ENCODE results near the gene FREM3. TPM values are rescaled to one million over a fixed set of nuclear protein-coding genes. Genes with fewer than 3 reads are reported as not detected.
"Not testable (repeated sequence)": the region's sequence is repeated elsewhere in the genome, so short reads cannot be mapped to it uniquely, and the experiment has no call there.

Gene FREM3
- total RNA-seq, 1 donor from 2014 or later = under 0.01 TPM

DNA sequence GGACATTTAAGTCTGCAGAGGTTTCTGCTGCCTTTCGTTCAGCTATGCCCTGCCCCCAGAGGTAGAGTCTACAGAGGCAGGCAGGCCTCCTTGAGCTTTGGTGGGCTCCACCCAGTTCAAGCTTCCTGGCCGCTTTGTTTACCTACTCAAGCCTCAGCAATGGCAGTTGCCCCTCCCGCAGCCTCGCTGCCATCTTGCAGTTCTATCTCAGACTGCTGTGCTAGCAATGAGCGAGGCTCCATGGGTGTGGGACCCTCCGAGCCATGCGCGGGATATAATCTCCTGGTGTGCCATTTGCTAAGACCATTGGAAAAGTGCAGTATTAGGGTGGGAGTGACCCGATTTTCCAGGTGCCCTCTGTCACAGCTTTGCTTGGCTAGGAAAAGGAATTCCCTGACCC, 26.8 kb downstream of the FREM3 start:
- not testable (repeated sequence) for H3K36me3 ChIP-seq (ENCODE audit: control insufficient read depth in 3 of 3, insufficient read depth in 3 of 3, low read length in 3 of 3)

DNA sequence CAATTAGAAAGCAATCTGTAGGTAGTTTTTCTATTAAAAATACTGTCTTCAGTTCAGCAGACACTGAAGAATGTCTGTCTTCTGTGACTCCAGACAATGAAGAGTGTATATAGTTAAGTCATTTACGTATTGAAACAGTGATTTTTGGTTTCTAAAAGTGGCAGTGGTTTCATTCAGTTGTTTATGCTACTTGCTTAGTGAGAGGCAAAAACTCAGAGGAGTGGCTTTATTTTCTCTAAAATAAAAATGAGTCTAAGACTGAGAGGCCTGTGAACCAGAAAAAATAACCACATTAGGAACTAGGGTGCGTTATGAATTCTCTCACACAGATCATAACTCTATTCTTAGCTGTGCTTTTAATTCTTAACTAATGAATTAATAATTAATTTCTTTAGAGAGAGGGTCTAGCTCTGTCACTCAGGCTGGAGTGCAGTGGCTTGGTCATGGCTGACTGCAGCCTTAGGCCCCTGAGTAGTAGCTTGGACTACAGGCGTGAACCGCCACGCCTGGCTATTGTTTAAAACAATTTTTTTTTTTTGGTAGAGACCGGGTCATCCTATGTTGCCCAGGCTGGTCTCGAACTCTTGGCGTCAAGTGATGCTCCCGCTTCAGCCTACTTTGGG, 31.4 kb downstream of the FREM3 start:
- Histone ChIP-seq H3K4me3 (ENCODE audit: low read length in 3 of 3) (no peak overlapping the region), H3K27me3 (ENCODE audit: control insufficient read depth in 3 of 3, insufficient read depth in 3 of 3, low read length in 3 of 3) (no peaks in the 10 kb centered on the region), H3K36me3 (ENCODE audit: control insufficient read depth in 3 of 3, insufficient read depth in 3 of 3, low read length in 3 of 3) (no peaks in the 10 kb centered on the region), H3K9me3 (ENCODE audit: control insufficient read depth in 3 of 3, low read length in 3 of 3) (no peaks in the 10 kb centered on the region), H3K27ac (ENCODE audit: low read depth, low read length) (no peak overlapping the region), H3K9ac (ENCODE audit: low read depth in 1 of 3, low read length in 3 of 3) (no peak overlapping the region), H3K4me1 (ENCODE audit: control insufficient read depth in 3 of 3, insufficient read depth in 3 of 3, low read length in 3 of 3) (peaks cover 0 to 5% (median 0%) of the 10 kb centered on the region in 3 donors)

More for the DNA sequence above, 26.8 kb downstream of the FREM3 start:
- not testable (repeated sequence) for H3K9ac ChIP-seq (ENCODE audit: low read depth in 1 of 3, low read length in 3 of 3); H3K27me3 ChIP-seq (ENCODE audit: control insufficient read depth in 3 of 3, insufficient read depth in 3 of 3, low read length in 3 of 3); H3K27ac ChIP-seq (ENCODE audit: low read depth, low read length); H3K9me3 ChIP-seq (ENCODE audit: control insufficient read depth in 3 of 3, low read length in 3 of 3); H3K4me1 ChIP-seq (ENCODE audit: control insufficient read depth in 3 of 3, insufficient read depth in 3 of 3, low read length in 3 of 3); H3K4me3 ChIP-seq (ENCODE audit: low read length in 3 of 3)

DNA sequence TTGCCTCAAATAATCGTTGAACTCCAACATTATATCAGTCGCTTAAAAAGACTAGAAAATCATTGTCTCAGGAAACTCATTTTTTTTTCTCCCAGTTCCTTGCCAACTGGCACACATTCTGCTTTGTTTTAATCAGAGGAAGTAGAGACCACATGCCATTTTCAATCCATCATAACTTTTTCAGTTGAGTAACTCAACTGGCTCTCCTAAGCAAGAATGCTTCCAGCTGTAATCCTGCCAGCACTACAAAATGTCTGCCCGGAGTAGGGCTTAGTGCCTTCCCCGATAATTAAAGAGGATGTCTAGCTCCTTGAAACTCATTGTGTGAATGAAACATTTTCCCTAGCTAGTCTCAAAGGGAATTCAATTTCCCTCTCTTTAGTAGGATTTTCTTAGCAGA, 33.0 kb downstream of the FREM3 start:
- no peaks in the 10 kb centered on the region for H3K36me3 ChIP-seq (ENCODE audit: control insufficient read depth in 3 of 3, insufficient read depth in 3 of 3, low read length in 3 of 3)
- no peaks in the 10 kb centered on the region for H3K9me3 ChIP-seq (ENCODE audit: control insufficient read depth in 3 of 3, low read length in 3 of 3)
- peak overlapping the region in 1 of 3 donors; percentile 30 for H3K4me3 ChIP-seq (ENCODE audit: low read length in 3 of 3)
- H3K4me1 ChIP-seq (ENCODE audit: control insufficient read depth in 3 of 3, insufficient read depth in 3 of 3, low read length in 3 of 3) = peaks cover 0 to 5% (median 0%) of the 10 kb centered on the region in 3 donors
- no peaks in the 10 kb centered on the region for H3K27me3 ChIP-seq (ENCODE audit: control insufficient read depth in 3 of 3, insufficient read depth in 3 of 3, low read length in 3 of 3)
- H3K9ac ChIP-seq (ENCODE audit: low read depth in 1 of 3, low read length in 3 of 3) = peak overlapping the region in 1 of 3 donors; percentile 33
- H3K27ac ChIP-seq (ENCODE audit: low read depth, low read length) = no peak overlapping the region

DNA sequence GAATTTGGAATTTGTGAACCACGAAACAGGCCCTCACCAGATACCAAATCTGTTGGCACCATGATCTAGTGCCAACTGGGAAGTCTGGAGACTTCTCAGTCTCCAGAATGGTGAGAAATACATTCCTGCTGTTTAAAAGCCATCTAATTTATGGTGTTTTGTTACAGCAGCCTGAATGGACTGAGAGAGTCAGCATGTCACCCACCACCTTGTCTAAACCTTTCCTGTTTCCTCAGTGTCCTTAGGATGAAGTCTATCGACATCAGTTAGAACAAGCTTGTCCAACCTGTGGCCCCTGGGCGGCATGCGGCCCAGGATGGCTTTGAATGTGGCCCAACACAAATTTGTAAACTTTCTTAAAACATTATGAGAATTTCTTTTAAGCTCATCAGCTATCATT, 42.1 kb downstream of the FREM3 start:
- H3K9ac ChIP-seq (ENCODE audit: low read depth in 1 of 3, low read length in 3 of 3) = no peak overlapping the region
- H3K4me1 ChIP-seq (ENCODE audit: control insufficient read depth in 3 of 3, insufficient read depth in 3 of 3, low read length in 3 of 3) = no peaks in the 10 kb centered on the region
- no peak overlapping the region for H3K27ac ChIP-seq (ENCODE audit: low read depth, low read length)
- no peaks in the 10 kb centered on the region for H3K36me3 ChIP-seq (ENCODE audit: control insufficient read depth in 3 of 3, insufficient read depth in 3 of 3, low read length in 3 of 3)
- H3K9me3 ChIP-seq (ENCODE audit: control insufficient read depth in 3 of 3, low read length in 3 of 3) = no peaks in the 10 kb centered on the region
- no peak overlapping the region for H3K4me3 ChIP-seq (ENCODE audit: low read length in 3 of 3)
- H3K27me3 ChIP-seq (ENCODE audit: control insufficient read depth in 3 of 3, insufficient read depth in 3 of 3, low read length in 3 of 3) = no peaks in the 10 kb centered on the region

DNA sequence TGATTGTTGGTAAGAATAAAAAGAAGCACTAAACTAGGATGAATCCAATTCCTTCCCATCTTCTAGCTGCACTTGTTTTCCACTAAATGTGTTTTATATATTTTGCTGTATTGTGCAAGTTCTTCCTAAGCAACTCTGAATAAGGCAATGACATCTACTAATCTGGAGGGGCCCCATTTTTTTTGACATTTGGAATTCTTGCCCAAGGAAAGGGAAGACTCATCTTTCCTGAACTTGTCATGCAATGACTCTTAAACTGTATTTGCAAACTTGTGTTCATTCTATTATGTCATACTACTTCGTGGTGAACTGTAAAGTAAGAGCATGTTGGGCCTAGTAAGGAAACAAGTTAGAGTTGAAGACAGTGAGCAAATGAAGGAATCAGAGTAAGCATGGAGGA, 45.9 kb downstream of the FREM3 start:
- Histone ChIP-seq H3K9ac (ENCODE audit: low read depth in 1 of 3, low read length in 3 of 3) (no peak overlapping the region), H3K4me1 (ENCODE audit: control insufficient read depth in 3 of 3, insufficient read depth in 3 of 3, low read length in 3 of 3) (no peaks in the 10 kb centered on the region), H3K36me3 (ENCODE audit: control insufficient read depth in 3 of 3, insufficient read depth in 3 of 3, low read length in 3 of 3) (no peaks in the 10 kb centered on the region), H3K9me3 (ENCODE audit: control insufficient read depth in 3 of 3, low read length in 3 of 3) (no peaks in the 10 kb centered on the region), H3K4me3 (ENCODE audit: low read length in 3 of 3) (no peak overlapping the region), H3K27me3 (ENCODE audit: control insufficient read depth in 3 of 3, insufficient read depth in 3 of 3, low read length in 3 of 3) (no peaks in the 10 kb centered on the region), H3K27ac (ENCODE audit: low read depth, low read length) (no peak overlapping the region)

DNA sequence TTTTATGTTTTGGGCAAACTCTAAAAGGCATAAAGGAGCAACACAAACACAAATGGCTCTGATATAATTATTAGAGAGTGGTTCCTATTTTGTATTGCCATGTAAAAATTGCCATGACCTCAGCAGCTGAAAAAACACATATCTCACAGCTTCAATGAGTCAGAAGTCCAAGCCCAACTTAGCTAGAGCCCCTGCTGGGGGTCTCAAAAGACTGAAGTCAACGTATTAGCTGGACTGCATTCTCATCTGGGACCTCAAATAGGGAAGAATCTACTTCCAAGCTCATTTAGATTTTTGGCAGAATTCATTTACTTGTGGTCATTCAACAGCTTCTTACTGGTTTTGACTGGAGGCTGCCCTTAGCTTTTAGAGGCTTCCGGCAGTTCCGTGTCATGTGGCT, 47.4 kb downstream of the FREM3 start:
- H3K4me3 ChIP-seq (ENCODE audit: low read length in 3 of 3) = no peak overlapping the region
- no peaks in the 10 kb centered on the region for H3K4me1 ChIP-seq (ENCODE audit: control insufficient read depth in 3 of 3, insufficient read depth in 3 of 3, low read length in 3 of 3)
- no peaks in the 10 kb centered on the region for H3K9me3 ChIP-seq (ENCODE audit: control insufficient read depth in 3 of 3, low read length in 3 of 3)
- H3K36me3 ChIP-seq (ENCODE audit: control insufficient read depth in 3 of 3, insufficient read depth in 3 of 3, low read length in 3 of 3) = no peaks in the 10 kb centered on the region
- H3K9ac ChIP-seq (ENCODE audit: low read depth in 1 of 3, low read length in 3 of 3) = no peak overlapping the region
- no peak overlapping the region for H3K27ac ChIP-seq (ENCODE audit: low read depth, low read length)
- H3K27me3 ChIP-seq (ENCODE audit: control insufficient read depth in 3 of 3, insufficient read depth in 3 of 3, low read length in 3 of 3) = no peaks in the 10 kb centered on the region

DNA sequence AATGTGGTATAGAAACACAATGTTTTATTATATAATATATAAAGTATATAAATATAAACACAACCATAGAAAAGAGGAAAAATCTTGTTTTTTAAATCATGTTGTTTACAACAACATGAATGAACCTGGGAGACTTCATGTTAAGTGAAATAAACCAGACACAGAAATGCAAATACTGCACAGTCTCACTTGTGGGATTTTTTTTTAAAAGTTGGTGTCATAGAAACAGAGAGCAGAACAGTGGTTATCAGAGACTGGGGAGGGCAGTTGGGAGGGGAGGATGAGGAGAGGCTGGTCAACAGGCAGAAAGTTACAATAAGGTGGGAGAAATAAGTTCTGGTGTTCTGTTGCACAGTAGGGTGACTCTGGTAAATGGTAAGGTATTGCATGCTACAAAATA, 57.1 kb downstream of the FREM3 start:
- H3K27ac ChIP-seq (ENCODE audit: low read depth, low read length) = no peak overlapping the region
- H3K9me3 ChIP-seq (ENCODE audit: control insufficient read depth in 3 of 3, low read length in 3 of 3) = no peaks in the 10 kb centered on the region
- H3K4me1 ChIP-seq (ENCODE audit: control insufficient read depth in 3 of 3, insufficient read depth in 3 of 3, low read length in 3 of 3) = no peaks in the 10 kb centered on the region
- H3K36me3 ChIP-seq (ENCODE audit: control insufficient read depth in 3 of 3, insufficient read depth in 3 of 3, low read length in 3 of 3) = no peaks in the 10 kb centered on the region
- H3K9ac ChIP-seq (ENCODE audit: low read depth in 1 of 3, low read length in 3 of 3) = no peak overlapping the region
- H3K4me3 ChIP-seq (ENCODE audit: low read length in 3 of 3) = no peak overlapping the region
- no peaks in the 10 kb centered on the region for H3K27me3 ChIP-seq (ENCODE audit: control insufficient read depth in 3 of 3, insufficient read depth in 3 of 3, low read length in 3 of 3)

DNA sequence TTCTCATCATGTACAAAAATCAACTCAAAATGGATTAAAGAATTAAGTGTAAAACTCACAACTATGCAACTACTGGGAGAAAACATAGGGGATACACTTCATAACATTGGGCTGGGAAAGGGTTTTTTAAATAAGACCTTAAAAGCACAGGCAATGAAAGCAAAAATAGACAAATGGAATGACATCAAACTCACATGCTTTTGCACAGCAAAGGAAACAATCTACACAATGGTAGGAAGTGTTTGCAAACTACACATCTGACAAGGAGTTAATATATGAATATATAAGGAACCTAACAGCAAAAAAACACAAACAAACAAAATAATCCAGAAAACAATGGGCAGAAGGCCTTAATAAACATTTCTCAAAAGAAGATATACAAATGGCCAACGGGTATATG, 57.9 kb downstream of the FREM3 start:
- no peak overlapping the region for H3K4me3 ChIP-seq (ENCODE audit: low read length in 3 of 3)
- H3K27ac ChIP-seq (ENCODE audit: low read depth, low read length) = no peak overlapping the region
- H3K36me3 ChIP-seq (ENCODE audit: control insufficient read depth in 3 of 3, insufficient read depth in 3 of 3, low read length in 3 of 3) = no peaks in the 10 kb centered on the region
- H3K27me3 ChIP-seq (ENCODE audit: control insufficient read depth in 3 of 3, insufficient read depth in 3 of 3, low read length in 3 of 3) = no peaks in the 10 kb centered on the region
- no peaks in the 10 kb centered on the region for H3K9me3 ChIP-seq (ENCODE audit: control insufficient read depth in 3 of 3, low read length in 3 of 3)
- H3K9ac ChIP-seq (ENCODE audit: low read depth in 1 of 3, low read length in 3 of 3) = no peak overlapping the region
- H3K4me1 ChIP-seq (ENCODE audit: control insufficient read depth in 3 of 3, insufficient read depth in 3 of 3, low read length in 3 of 3) = no peaks in the 10 kb centered on the region

DNA sequence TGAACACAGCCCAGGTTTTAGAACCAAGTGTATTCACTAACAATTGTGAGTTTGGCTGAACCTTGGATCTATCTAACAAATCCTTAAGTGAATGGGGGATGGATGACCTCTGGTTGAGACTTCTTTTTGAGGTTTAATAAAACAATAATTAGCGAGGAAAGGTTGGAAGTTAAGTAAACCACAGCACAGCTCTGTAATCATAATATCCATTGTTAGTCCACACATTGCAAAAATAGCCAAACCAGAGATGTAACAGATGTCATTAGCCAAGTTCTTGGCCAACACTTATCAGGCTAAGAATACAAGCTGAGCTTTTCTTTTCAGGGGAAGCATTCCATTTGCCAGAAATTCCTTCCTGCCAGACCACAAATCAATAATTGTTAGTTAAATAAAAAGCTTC, 59.1 kb downstream of the FREM3 start:
- H3K4me1 ChIP-seq (ENCODE audit: control insufficient read depth in 3 of 3, insufficient read depth in 3 of 3, low read length in 3 of 3) = no peaks in the 10 kb centered on the region
- H3K27me3 ChIP-seq (ENCODE audit: control insufficient read depth in 3 of 3, insufficient read depth in 3 of 3, low read length in 3 of 3) = no peaks in the 10 kb centered on the region
- no peaks in the 10 kb centered on the region for H3K9me3 ChIP-seq (ENCODE audit: control insufficient read depth in 3 of 3, low read length in 3 of 3)
- H3K36me3 ChIP-seq (ENCODE audit: control insufficient read depth in 3 of 3, insufficient read depth in 3 of 3, low read length in 3 of 3) = no peaks in the 10 kb centered on the region
- H3K4me3 ChIP-seq (ENCODE audit: low read length in 3 of 3) = no peak overlapping the region
- no peak overlapping the region for H3K9ac ChIP-seq (ENCODE audit: low read depth in 1 of 3, low read length in 3 of 3)
- H3K27ac ChIP-seq (ENCODE audit: low read depth, low read length) = no peak overlapping the region

DNA sequence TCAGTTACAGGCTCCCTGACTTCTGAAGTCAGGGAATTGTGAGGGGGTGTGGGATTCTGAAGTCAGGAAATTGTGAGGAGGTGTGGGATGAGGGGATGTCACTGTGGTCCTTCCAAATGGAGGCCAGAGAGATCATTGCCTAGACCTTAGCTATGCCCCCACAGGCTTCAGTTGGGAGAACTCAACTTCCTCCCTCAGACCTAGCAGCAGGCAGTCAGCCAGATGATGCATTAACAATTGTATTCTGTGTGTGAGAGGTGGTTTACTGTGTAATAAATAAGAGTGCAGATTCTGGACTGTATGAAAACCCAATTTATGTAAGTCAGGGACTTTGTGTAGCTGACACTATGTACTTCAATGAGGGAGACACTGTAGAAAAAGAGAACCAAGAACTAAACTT, 65.7 kb downstream of the FREM3 start:
- no peaks in the 10 kb centered on the region for H3K36me3 ChIP-seq (ENCODE audit: control insufficient read depth in 3 of 3, insufficient read depth in 3 of 3, low read length in 3 of 3)
- no peaks in the 10 kb centered on the region for H3K27me3 ChIP-seq (ENCODE audit: control insufficient read depth in 3 of 3, insufficient read depth in 3 of 3, low read length in 3 of 3)
- no peak overlapping the region for H3K9ac ChIP-seq (ENCODE audit: low read depth in 1 of 3, low read length in 3 of 3)
- H3K4me3 ChIP-seq (ENCODE audit: low read length in 3 of 3) = no peak overlapping the region
- no peaks in the 10 kb centered on the region for H3K4me1 ChIP-seq (ENCODE audit: control insufficient read depth in 3 of 3, insufficient read depth in 3 of 3, low read length in 3 of 3)
- H3K27ac ChIP-seq (ENCODE audit: low read depth, low read length) = no peak overlapping the region
- H3K9me3 ChIP-seq (ENCODE audit: control insufficient read depth in 3 of 3, low read length in 3 of 3) = no peaks in the 10 kb centered on the region

DNA sequence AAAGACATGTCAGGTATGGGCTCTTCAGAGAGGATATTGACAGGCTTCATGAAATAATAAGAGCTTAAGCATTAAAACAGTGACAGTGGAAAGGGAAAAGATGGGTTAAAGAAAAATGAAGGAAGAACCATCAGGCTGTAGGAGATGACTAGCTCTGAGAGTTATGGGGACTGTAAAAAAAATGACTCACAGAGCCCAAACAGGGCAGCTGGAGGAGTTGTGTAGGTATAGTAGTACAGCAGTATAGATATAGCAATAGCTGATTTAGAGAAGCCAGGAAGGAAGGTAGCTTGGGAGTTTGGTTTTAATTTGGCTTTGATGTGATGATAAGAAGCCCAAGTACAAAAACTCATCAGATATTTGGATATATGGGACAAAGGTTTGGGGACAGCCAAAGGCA, 66.6 kb downstream of the FREM3 start:
- Histone ChIP-seq H3K4me3 (ENCODE audit: low read length in 3 of 3) (no peak overlapping the region), H3K4me1 (ENCODE audit: control insufficient read depth in 3 of 3, insufficient read depth in 3 of 3, low read length in 3 of 3) (no peaks in the 10 kb centered on the region)

More for the DNA sequence above, 66.6 kb downstream of the FREM3 start:
- Histone ChIP-seq H3K27me3 (ENCODE audit: control insufficient read depth in 3 of 3, insufficient read depth in 3 of 3, low read length in 3 of 3) (no peaks in the 10 kb centered on the region), H3K36me3 (ENCODE audit: control insufficient read depth in 3 of 3, insufficient read depth in 3 of 3, low read length in 3 of 3) (no peaks in the 10 kb centered on the region), H3K9ac (ENCODE audit: low read depth in 1 of 3, low read length in 3 of 3) (no peak overlapping the region), H3K9me3 (ENCODE audit: control insufficient read depth in 3 of 3, low read length in 3 of 3) (no peaks in the 10 kb centered on the region), H3K27ac (ENCODE audit: low read depth, low read length) (no peak overlapping the region)

Data from skeletal muscle tissue (tissue), 4 donors.